Cardiac muscle cell (in vitro differentiated cells and primary cell): Measurements from ENCODE around the gene AK5. TPM values are rescaled to one million over a fixed set of nuclear protein-coding genes. Genes with fewer than 3 reads are reported as not detected.

Experiments
- DNase-seq, 2 donors: peaks; one replicate each; pipeline versions ENCODE4 v3.0.0 to v3.0.0-alpha.2; 2010 to 2017; ENCODE audit warnings: low read depth in 1 of 2, low spot score in 1 of 2
- H3K27ac ChIP-seq: fragments of 200-600 bp; sonication (generic); 2 replicates; pipeline ENCODE4 v1.5.1; 2016
- H3K27me3 ChIP-seq: fragments of 200-600 bp; sonication (generic); 2 replicates; pipeline ENCODE4 v1.6.0; 2016; ENCODE audit warnings: control low read depth
- H3K36me3 ChIP-seq: fragments of 200-600 bp; sonication (generic); 2 replicates; pipeline ENCODE4 v1.5.1; 2016; ENCODE audit warnings: control low read depth
- H3K4me1 ChIP-seq: fragments of 200-600 bp; sonication (generic); 2 replicates; pipeline ENCODE4 v1.8.1; 2017; ENCODE audit warnings: low read depth, mild to moderate bottlenecking, mixed run types
- H3K4me3 ChIP-seq: fragments of 200-600 bp; sonication (generic); 2 replicates; pipeline ENCODE4 v1.5.1; 2016; ENCODE audit warnings: mild to moderate bottlenecking
- H3K9me3 ChIP-seq: fragments of 200-600 bp; sonication (generic); 2 replicates; pipeline ENCODE4 v1.5.1; 2017; ENCODE audit warnings: low read depth, mild to moderate bottlenecking, control low read depth
- polyA plus RNA-seq: library from polyadenylated mRNA; unstranded; fragments of >200 nt; fragmentation: Nextera tagmentation; extraction: Ambion mirVana; gene quantifications from 2 replicates; pipeline ENCODE4 v1.2.1, GENCODE V29; 2016
- total RNA-seq: library from RNA; depleted of rRNA; stranded (reverse); fragments of >200 nt; gene quantifications from 2 replicates; pipeline ENCODE4 v1.2.3, GENCODE V29; 2016
- TF ChIP-seq, protein P1 (sequence below): IDR thresholded peaks from 2 replicates; pipeline ENCODE4 v1.5.1; 2012; ENCODE audit warnings: low read depth, mild to moderate bottlenecking, low read length

The AK5 gene
- total and polyA plus RNA-seq, 2 experiments from 2014 or later = 0.69 to 0.97 TPM

GRCh38 chr1:77375541-77375940, 93.7 kb downstream of the AK5 start:
- Histone ChIP-seq H3K4me3 (no peak overlapping the region), H3K4me1 (peaks cover 12% of the 10 kb centered on the region), H3K36me3 (no peaks in the 10 kb centered on the region), H3K9me3 (no peaks in the 10 kb centered on the region), H3K27me3 (no peaks in the 10 kb centered on the region), H3K27ac (peak overlapping the region; percentile 34)
- TF ChIP-seq, protein P1, sequence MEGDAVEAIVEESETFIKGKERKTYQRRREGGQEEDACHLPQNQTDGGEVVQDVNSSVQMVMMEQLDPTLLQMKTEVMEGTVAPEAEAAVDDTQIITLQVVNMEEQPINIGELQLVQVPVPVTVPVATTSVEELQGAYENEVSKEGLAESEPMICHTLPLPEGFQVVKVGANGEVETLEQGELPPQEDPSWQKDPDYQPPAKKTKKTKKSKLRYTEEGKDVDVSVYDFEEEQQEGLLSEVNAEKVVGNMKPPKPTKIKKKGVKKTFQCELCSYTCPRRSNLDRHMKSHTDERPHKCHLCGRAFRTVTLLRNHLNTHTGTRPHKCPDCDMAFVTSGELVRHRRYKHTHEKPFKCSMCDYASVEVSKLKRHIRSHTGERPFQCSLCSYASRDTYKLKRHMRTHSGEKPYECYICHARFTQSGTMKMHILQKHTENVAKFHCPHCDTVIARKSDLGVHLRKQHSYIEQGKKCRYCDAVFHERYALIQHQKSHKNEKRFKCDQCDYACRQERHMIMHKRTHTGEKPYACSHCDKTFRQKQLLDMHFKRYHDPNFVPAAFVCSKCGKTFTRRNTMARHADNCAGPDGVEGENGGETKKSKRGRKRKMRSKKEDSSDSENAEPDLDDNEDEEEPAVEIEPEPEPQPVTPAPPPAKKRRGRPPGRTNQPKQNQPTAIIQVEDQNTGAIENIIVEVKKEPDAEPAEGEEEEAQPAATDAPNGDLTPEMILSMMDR = no peak
- DNase-seq = no peak

DNA sequence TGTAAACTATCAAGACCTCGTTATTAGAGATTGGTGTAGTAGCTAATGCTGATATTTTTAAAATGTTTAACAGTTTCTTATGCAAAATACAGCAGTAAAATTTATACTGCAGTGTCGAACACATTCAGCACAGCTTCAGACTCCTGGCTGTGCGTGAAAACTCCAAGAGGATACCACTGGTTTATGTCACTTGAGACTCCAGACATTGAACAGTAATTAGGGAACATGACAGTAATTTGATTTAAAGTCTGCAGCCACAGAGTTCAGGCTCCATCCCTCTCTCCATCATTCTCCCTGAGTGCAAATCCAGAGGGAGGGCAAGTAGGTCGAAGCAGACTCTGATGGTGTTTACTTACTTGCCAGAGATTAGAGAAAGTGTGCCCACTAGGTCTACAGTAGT, 94.2 kb downstream of the AK5 start:
- Histone ChIP-seq H3K4me1 (peaks cover 12% of the 10 kb centered on the region), H3K36me3 (no peaks in the 10 kb centered on the region), H3K4me3 (no peak overlapping the region), H3K27ac (peak overlapping the region; percentile 34), H3K27me3 (no peaks in the 10 kb centered on the region), H3K9me3 (no peaks in the 10 kb centered on the region)
- TF ChIP-seq, protein P1 = no peak
- DNase-seq = peak in 1 of 2 donors; percentile 34

- H3K27me3 ChIP-seq = no peaks in the 10 kb centered on the region
- peak in 1 of 2 donors; percentile 37 for DNase-seq
Measured at GRCh38 chr1:77378723-77379535, 97.1 kb downstream of the AK5 start.

DNA sequence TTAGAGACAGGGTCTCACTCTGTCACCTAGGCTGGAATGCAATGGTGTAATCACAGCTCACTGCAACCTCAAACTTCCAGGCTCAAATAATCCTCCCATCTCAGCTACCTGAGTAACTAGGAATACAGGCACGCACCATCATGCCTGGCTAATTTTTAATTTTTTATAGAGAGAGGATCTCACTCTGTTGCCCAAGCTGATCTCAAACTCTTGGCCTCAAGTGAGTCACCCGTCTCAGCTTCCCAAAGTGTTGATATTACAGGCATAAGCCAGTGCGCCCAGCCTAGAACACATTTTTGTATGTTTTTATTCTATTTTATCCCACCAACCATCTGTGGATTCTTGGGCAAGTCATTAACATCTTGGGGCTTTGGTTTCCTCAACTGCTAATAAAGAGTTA, 100.5 kb downstream of the AK5 start:
- TF ChIP-seq, protein P1 = no peak
- no peaks in the 10 kb centered on the region for H3K36me3 ChIP-seq
- H3K4me1 ChIP-seq = peaks cover 4% of the 10 kb centered on the region
- H3K9me3 ChIP-seq = no peaks in the 10 kb centered on the region
- H3K27ac ChIP-seq = no peak overlapping the region
- no peak overlapping the region for H3K4me3 ChIP-seq
- no peak for DNase-seq
- H3K27me3 ChIP-seq = no peaks in the 10 kb centered on the region

More at GRCh38 chr1:77378723-77379535, 97.1 kb downstream of the AK5 start:
- no peaks in the 10 kb centered on the region for H3K9me3 ChIP-seq
- H3K27ac ChIP-seq = no peak overlapping the region
- no peak overlapping the region for H3K4me3 ChIP-seq
- H3K4me1 ChIP-seq = peaks cover 12% of the 10 kb centered on the region
- H3K36me3 ChIP-seq = no peaks in the 10 kb centered on the region
- TF ChIP-seq, protein P1 = no peak

DNA sequence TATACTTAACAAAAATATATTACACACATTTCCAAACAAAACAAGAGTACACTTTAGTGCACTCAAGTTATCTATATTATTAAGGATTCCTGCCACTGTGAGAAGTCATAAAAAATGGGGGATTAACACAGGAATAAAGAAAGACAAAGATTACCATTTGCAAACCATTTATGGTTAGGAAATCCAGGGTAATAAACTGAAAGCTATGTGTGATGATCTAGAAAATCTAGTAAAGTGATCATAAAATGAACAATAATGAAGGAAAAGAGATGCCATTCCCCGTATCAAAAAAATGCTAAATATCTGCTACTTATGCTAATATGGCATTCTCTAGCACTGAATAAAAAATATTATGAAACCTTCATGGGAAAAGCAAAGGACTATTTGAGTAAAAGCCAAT, 101.4 kb downstream of the AK5 start:
- TF ChIP-seq, protein P1 = no peak
- Histone ChIP-seq H3K4me3 (no peak overlapping the region), H3K9me3 (no peaks in the 10 kb centered on the region), H3K4me1 (peaks cover 4% of the 10 kb centered on the region), H3K27ac (no peak overlapping the region), H3K36me3 (no peaks in the 10 kb centered on the region), H3K27me3 (no peaks in the 10 kb centered on the region)
- no peak for DNase-seq
